B cell (primary cell): ENCODE results near the gene LRRC8E. TPM values are rescaled to one million over a fixed set of nuclear protein-coding genes. Genes with fewer than 3 reads are reported as not detected.

Source experiments
- ATAC-seq: fragments of 200-7000 bp; cut with Tn5 transposase; one replicate; pipeline ENCODE4 v1.10.0; 2021; ENCODE audit warnings: low read depth, mild to moderate bottlenecking, moderate number of reproducible peaks, moderate library complexity
- CTCF ChIA-PET: fragments of 350-600 bp; sonication (Branson Sonifier 250); formaldehyde crosslinking; loops from one replicate; lab custom pipeline; 2021; ENCODE audit warnings: antibody characterized with exemption, inconsistent platforms; lab: Charles Lee
- POLR2A ChIA-PET: fragments of 350-600 bp; sonication (Branson Sonifier 250); formaldehyde crosslinking; loops from one replicate; lab custom pipeline; 2021; ENCODE audit warnings: antibody characterized with exemption; lab: Charles Lee
- DNase-seq: peaks from one replicate; pipeline ENCODE4 v3.0.0; 2013
- H2AFZ ChIP-seq: 2 replicates; pipeline ENCODE4 v1.6.1; 2012; ENCODE audit warnings: mild to moderate bottlenecking, low read depth, low read length; ENCODE audit not compliant: insufficient read depth, poor library complexity, severe bottlenecking
- H3K27ac ChIP-seq, 2 donors: 1 replicate in 1 of 2; 2 replicates in 1 of 2; pipeline ENCODE4 v1.5.1; 2012 to 2013; ENCODE audit warnings: low read length in 2 of 2, mild to moderate bottlenecking in 2 of 2, moderate library complexity in 1 of 2
- H3K27me3 ChIP-seq, 4 experiments: fragments of 200-600 bp in 1 of 4; sonication (generic) in 1 of 4; replicated peaks in 1 of 4; 1 replicate in 2 of 4; 2 replicates in 2 of 4; pipeline versions ENCODE4 v1.6.1 to v1.7.0; 2013 to 2016; ENCODE audit warnings: low read length in 3 of 4, mild to moderate bottlenecking in 2 of 4, mixed read lengths in 1 of 4, moderate library complexity in 1 of 4; ENCODE audit not compliant: insufficient read depth in 4 of 4, control insufficient read depth in 3 of 4; ENCODE audit errors: control extremely low read depth in 1 of 4
- H3K36me3 ChIP-seq, 2 experiments: replicated peaks in 1 of 2; 1 replicate in 1 of 2; 2 replicates in 1 of 2; pipeline versions ENCODE4 v1.6.1 to v1.7.1; 2013; ENCODE audit warnings: low read length in 1 of 2; ENCODE audit not compliant: insufficient read depth in 2 of 2, control insufficient read depth in 1 of 2; ENCODE audit errors: control extremely low read depth in 1 of 2, extremely low read depth in 1 of 2
- H3K4me1 ChIP-seq, 2 donors: fragments of 200-600 bp in 1 of 2; sonication (generic) in 1 of 2; 1 replicate in 1 of 2; 2 replicates in 1 of 2; pipeline versions ENCODE4 v1.5.1 to v1.6.1; 2013 to 2017; ENCODE audit warnings: low read length in 2 of 2; ENCODE audit not compliant: control insufficient read depth in 2 of 2, insufficient read depth in 2 of 2
- H3K4me2 ChIP-seq: replicated peaks from 2 replicates; pipeline ENCODE3; 2012; ENCODE audit warnings: mild to moderate bottlenecking, low read depth, low read length; ENCODE audit not compliant: poor library complexity, severe bottlenecking
- H3K4me3 ChIP-seq, 5 experiments: fragments of 200-600 bp in 1 of 5; sonication (generic) in 1 of 5; 1 replicate in 3 of 5; 2 replicates in 2 of 5; pipeline versions ENCODE4 v1.5.1 to v1.7.0; 2011 to 2016; ENCODE audit warnings: low read length in 4 of 5, mild to moderate bottlenecking in 4 of 5, low read depth in 2 of 5, control low read depth in 1 of 5, moderate library complexity in 1 of 5; ENCODE audit not compliant: insufficient read depth in 1 of 5; ENCODE audit errors: control extremely low read depth in 1 of 5, extremely low read depth in 1 of 5
- H3K79me2 ChIP-seq: fragments of 200-600 bp; sonication (generic); one replicate; pipeline ENCODE4 v1.6.0; 2016; ENCODE audit warnings: low read length; ENCODE audit not compliant: control insufficient read depth, insufficient read depth
- H3K9ac ChIP-seq: fragments of 200-600 bp; sonication (generic); 2 replicates; pipeline ENCODE4 v1.6.1; 2017; ENCODE audit warnings: mild to moderate bottlenecking, low read length, moderate library complexity
- H3K9me3 ChIP-seq, 3 donors: one replicate each; pipeline versions ENCODE4 v1.6.1 to v1.7.1; 2013; ENCODE audit warnings: low read length in 2 of 3; ENCODE audit not compliant: control insufficient read depth in 2 of 3, insufficient read depth in 1 of 3; ENCODE audit errors: control extremely low read depth in 1 of 3
- H4K20me1 ChIP-seq: 2 replicates; pipeline ENCODE4 v1.6.0; 2012; ENCODE audit warnings: mild to moderate bottlenecking, low read length; ENCODE audit not compliant: insufficient read depth, control insufficient read depth, poor library complexity, severe bottlenecking
- H3K27ac Mint-ChIP-seq: one replicate; pipeline ENCODE4 v1.8.0; 2021; ENCODE audit warnings: mixed read lengths
- H3K27me3 Mint-ChIP-seq: one replicate; pipeline ENCODE4 v1.8.0; 2021; ENCODE audit warnings: mixed read lengths
- H3K4me1 Mint-ChIP-seq: one replicate; pipeline ENCODE4 v1.8.0; 2021; ENCODE audit warnings: mixed read lengths
- H3K4me3 Mint-ChIP-seq: one replicate; pipeline ENCODE4 v1.8.0; 2021; ENCODE audit warnings: mixed read lengths
- H3K9me3 Mint-ChIP-seq: one replicate; pipeline ENCODE4 v1.8.0; 2022; ENCODE audit warnings: mixed read lengths; ENCODE audit not compliant: insufficient read depth
- CTCF ChIP-seq: fragments of 200-600 bp; IDR thresholded peaks from one replicate; pipeline ENCODE4 v1.8.0; 2022; ENCODE audit warnings: antibody characterized with exemption, mild to moderate bottlenecking
- EZH2 ChIP-seq: IDR thresholded peaks from 2 replicates; pipeline ENCODE4 v1.6.1; 2012; ENCODE audit warnings: borderline replicate concordance, low read depth, mild to moderate bottlenecking, moderate library complexity, low read length; ENCODE audit not compliant: insufficient read depth, poor library complexity, severe bottlenecking
- WGBS: methylation state at CpG from one replicate; pipeline ENCODE4 v1.1.5; 2013; ENCODE audit warnings: missing lambda C conversion rate; ENCODE audit not compliant: insufficient coverage; 5-methylcytosine and 5-hydroxymethylcytosine counted together
- intact Hi-C: fragments of 100-400 bp; cut with micrococcal nuclease; formaldehyde crosslinking; loops from one replicate; pipeline ENCODE4 v1.10.0; 2022
- polyA plus RNA-seq: library from polyadenylated mRNA; depleted of rRNA; stranded (reverse); fragments of >200 nt; gene quantifications from 2 replicates; pipeline ENCODE4 v1.2.3, GENCODE V29; 2012
- total RNA-seq, 2 donors: library from RNA; stranded (reverse); fragments of 120-200 nt in 1 of 2; gene quantifications; 1 replicate in 1 of 2; 2 replicates in 1 of 2; pipeline versions ENCODE4 v1.2.3 to v1.2.4, GENCODE V29; 2013 to 2022

LRRC8E gene
- total and polyA plus RNA-seq, 2 donors (not counting 1 experiment from before 2014, with no cell fraction given) = not detected

GRCh38 chr19:7899751-7900378, 11.6 kb downstream of the LRRC8E start:
- Mint-ChIP-seq H3K4me3 (no peak overlapping the region), H3K9me3 (no peaks in the 10 kb centered on the region), H3K27me3 (peaks cover 3% of the 10 kb centered on the region), H3K27ac (no peak overlapping the region), H3K4me1 (peaks cover 19% of the 10 kb centered on the region)
- ChIA-PET CTCF (interaction anchor here (0.9 to 1.8 kb wide), 3 partner anchors 24 to 344 kb away, joined by 3 to 4 read pairs (median 4); no protein-coding TSS in a partner anchor), POLR2A (no interaction called here)
- ATAC-seq (no peak), DNase-seq (no peak)
- peaks cover 12 to 16% of the 10 kb centered on the region in 2 donors for H3K4me1 ChIP-seq
- H4K20me1 ChIP-seq = peaks cover 8% of the 10 kb centered on the region
- peaks cover 16% of the 10 kb centered on the region for H3K79me2 ChIP-seq
- no peak overlapping the region for H3K4me3 ChIP-seq
- no peak overlapping the region for H3K9ac ChIP-seq
- H2AFZ ChIP-seq = no peak overlapping the region
- peaks cover 0 to 6% (median 1%) of the 10 kb centered on the region in 4 experiments for H3K27me3 ChIP-seq
- no peak overlapping the region for H3K4me2 ChIP-seq
- no peaks in the 10 kb centered on the region for H3K36me3 ChIP-seq
- 92% methylated on average over 34 of the region's 34 CpGs for WGBS
- intact Hi-C loops = no loop called here
- TF ChIP-seq CTCF (no peak), EZH2 (no peak)
- no peak overlapping the region for H3K27ac ChIP-seq
- peaks cover 0 to 7% (median 0%) of the 10 kb centered on the region in 3 donors for H3K9me3 ChIP-seq

- Histone ChIP-seq H3K27ac (no peak overlapping the region), H3K27me3 (peaks cover 0 to 2% (median 1%) of the 10 kb centered on the region in 4 experiments), H3K9me3 (peaks cover 0 to 7% (median 0%) of the 10 kb centered on the region in 3 donors), H3K4me2 (no peak overlapping the region), H3K36me3 (no peaks in the 10 kb centered on the region), H3K4me1 (peaks cover 18 to 21% of the 10 kb centered on the region in 2 donors), H4K20me1 (peaks cover 14% of the 10 kb centered on the region), H3K9ac (no peak overlapping the region), H2AFZ (no peak overlapping the region), H3K79me2 (peaks cover 22% of the 10 kb centered on the region), H3K4me3 (no peak overlapping the region)
- H3K27ac Mint-ChIP-seq = no peak overlapping the region
- H3K4me3 Mint-ChIP-seq = no peak overlapping the region
- POLR2A ChIA-PET = no interaction called here
- WGBS = 91% methylated on average over 21 of the region's 21 CpGs
- ATAC-seq = no peak
- TF ChIP-seq EZH2 (no peak), CTCF (no peak)
- CTCF ChIA-PET = interaction anchor here (0.9 to 1.8 kb wide), 3 partner anchors 24 to 344 kb away, joined by 3 to 4 read pairs (median 4); no protein-coding TSS in a partner anchor
- no peaks in the 10 kb centered on the region for H3K9me3 Mint-ChIP-seq
- intact Hi-C loops = no loop called here
- peaks cover 23% of the 10 kb centered on the region for H3K4me1 Mint-ChIP-seq
- H3K27me3 Mint-ChIP-seq = peaks cover 3% of the 10 kb centered on the region
- DNase-seq = no peak
Measured at GRCh38 chr19:7900401-7900870, 12.1 kb downstream of the LRRC8E start.
